HEK293T (cell line): ENCODE measurements around the gene ANO2.

Source experiments
- CTCF ChIA-PET: fragments of 350-600 bp; formaldehyde crosslinking; extraction: SDS; loops from one replicate; lab custom pipeline; 2021; ENCODE audit warnings: antibody characterized with exemption, inconsistent platforms; lab: Yijun Ruan, JAX
- POLR2A ChIA-PET: fragments of 350-600 bp; formaldehyde crosslinking; extraction: SDS; loops from one replicate; lab custom pipeline; 2020; ENCODE audit warnings: antibody characterized with exemption, inconsistent platforms; lab: Yijun Ruan, JAX
- DNase-seq: peaks from one replicate; pipeline ENCODE4 v3.0.0; 2012; ENCODE audit warnings: mixed read lengths; ENCODE audit errors: extremely low spot score
- ARNT ChIP-seq: fragments of 450-650 bp; IDR thresholded peaks from 2 replicates; pipeline ENCODE4 v1.6.1; 2017; ENCODE audit warnings: mild to moderate bottlenecking
- BHLHE40 ChIP-seq: fragments of 450-650 bp; IDR thresholded peaks from 2 replicates; pipeline ENCODE4 v1.6.1; 2016; ENCODE audit warnings: mild to moderate bottlenecking, moderate library complexity, borderline replicate concordance
- CTBP1 ChIP-seq: fragments of 450-650 bp; IDR thresholded peaks from 2 replicates; pipeline ENCODE4 v1.6.1; 2016; ENCODE audit warnings: borderline replicate concordance
- ELF4 ChIP-seq: fragments of 450-650 bp; IDR thresholded peaks from 2 replicates; pipeline ENCODE4 v1.6.1; 2017; ENCODE audit warnings: antibody characterized with exemption
- FOXA1 ChIP-seq: fragments of 450-650 bp; IDR thresholded peaks from 2 replicates; pipeline ENCODE4 v1.6.1; 2016; ENCODE audit warnings: mild to moderate bottlenecking
- FOXK2 ChIP-seq: fragments of 450-650 bp; IDR thresholded peaks from 2 replicates; pipeline ENCODE4 v1.6.1; 2016; ENCODE audit warnings: mild to moderate bottlenecking
- FOXM1 ChIP-seq: fragments of 450-650 bp; IDR thresholded peaks from 2 replicates; pipeline ENCODE4 v1.6.1; 2017; ENCODE audit warnings: mild to moderate bottlenecking, borderline replicate concordance
- HDGF ChIP-seq: fragments of 450-650 bp; IDR thresholded peaks from 2 replicates; pipeline ENCODE4 v1.6.1; 2017; ENCODE audit warnings: antibody characterized with exemption, borderline replicate concordance
- L3MBTL2 ChIP-seq: fragments of 450-650 bp; conservative IDR thresholded peaks from 2 replicates; pipeline ENCODE4 v1.6.1; 2016; ENCODE audit warnings: mild to moderate bottlenecking
- LEF1 ChIP-seq: fragments of 450-650 bp; IDR thresholded peaks from 2 replicates; pipeline ENCODE4 v1.6.1; 2017; ENCODE audit warnings: mild to moderate bottlenecking, borderline replicate concordance
- NFRKB ChIP-seq: fragments of 450-650 bp; IDR thresholded peaks from 2 replicates; pipeline ENCODE4 v1.6.1; 2016; ENCODE audit warnings: mild to moderate bottlenecking, moderate library complexity
- PKNOX1 ChIP-seq: fragments of 450-650 bp; IDR thresholded peaks from 2 replicates; pipeline ENCODE4 v1.6.1; 2016
- SP1 ChIP-seq: fragments of 450-650 bp; IDR thresholded peaks from 2 replicates; pipeline ENCODE4 v1.6.1; 2017
- SUZ12 ChIP-seq: fragments of 450-650 bp; IDR thresholded peaks from 2 replicates; pipeline ENCODE4 v1.6.1; 2016; ENCODE audit warnings: mild to moderate bottlenecking
- TARDBP ChIP-seq: fragments of 450-650 bp; IDR thresholded peaks from 2 replicates; pipeline ENCODE4 v1.6.1; 2016
- ZNF384 ChIP-seq: fragments of 450-650 bp; IDR thresholded peaks from 2 replicates; pipeline ENCODE4 v1.6.1; 2016

The ANO2 gene

GRCh38 chr12:5705791-5706190 is 239.3 kb downstream of the ANO2 start:
- no peak for DNase-seq
- ChIA-PET POLR2A (no interaction called here), CTCF (no interaction called here)
- no peak for TF ChIP-seq TARDBP
- no peak for TF ChIP-seq FOXK2
- TF ChIP-seq LEF1 = no peak
- TF ChIP-seq FOXM1 = no peak
- TF ChIP-seq FOXA1 = no peak
- no peak for TF ChIP-seq CTBP1
- no peak for TF ChIP-seq SP1
- no peak for TF ChIP-seq L3MBTL2
- TF ChIP-seq HDGF = no peak
- no peak for TF ChIP-seq PKNOX1
- TF ChIP-seq BHLHE40 = no peak
- TF ChIP-seq ELF4 = no peak
- TF ChIP-seq SUZ12 = no peak
- TF ChIP-seq NFRKB = no peak
- TF ChIP-seq ZNF384 = no peak
- TF ChIP-seq ARNT = no peak

DNA sequence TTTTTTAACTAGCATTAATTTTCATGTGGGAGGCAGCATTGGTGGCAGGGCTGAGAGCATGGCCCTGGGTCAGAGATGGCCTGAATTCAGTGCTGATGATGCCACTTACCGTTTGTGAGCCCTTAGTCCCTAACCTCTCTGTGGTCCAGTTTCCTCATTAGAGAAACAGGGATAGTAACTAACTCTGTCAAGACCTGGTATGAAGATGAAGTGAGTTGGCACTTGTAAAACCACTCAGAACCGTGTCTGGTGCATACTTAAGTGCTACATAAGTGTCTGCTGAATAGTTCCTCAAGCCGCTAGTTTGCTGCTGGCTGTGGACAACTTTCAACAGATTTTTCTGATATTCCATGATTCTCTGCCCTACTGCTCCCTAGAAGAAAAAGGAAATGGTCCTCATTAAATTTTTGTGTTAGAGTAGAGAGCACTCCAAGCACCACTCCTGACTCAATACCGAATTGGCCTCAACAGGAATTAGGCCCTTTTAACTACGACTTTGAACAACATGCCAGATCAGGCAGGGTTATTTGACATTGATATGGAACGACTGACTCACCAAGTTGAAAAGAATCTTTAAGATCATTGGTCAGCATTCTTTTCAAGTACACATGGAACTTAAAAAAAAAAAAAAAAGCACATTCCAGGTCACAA is 250.2 kb downstream of the ANO2 start:
- CTCF ChIA-PET = no interaction called here
- no peak for DNase-seq
- POLR2A ChIA-PET = no interaction called here
- TF ChIP-seq CTBP1 (no peak), LEF1 (no peak), ZNF384 (no peak), NFRKB (no peak), L3MBTL2 (no peak), FOXA1 (no peak), FOXM1 (no peak), PKNOX1 (no peak), TARDBP (no peak), ELF4 (no peak), SP1 (no peak), FOXK2 (no peak), BHLHE40 (no peak)

DNA sequence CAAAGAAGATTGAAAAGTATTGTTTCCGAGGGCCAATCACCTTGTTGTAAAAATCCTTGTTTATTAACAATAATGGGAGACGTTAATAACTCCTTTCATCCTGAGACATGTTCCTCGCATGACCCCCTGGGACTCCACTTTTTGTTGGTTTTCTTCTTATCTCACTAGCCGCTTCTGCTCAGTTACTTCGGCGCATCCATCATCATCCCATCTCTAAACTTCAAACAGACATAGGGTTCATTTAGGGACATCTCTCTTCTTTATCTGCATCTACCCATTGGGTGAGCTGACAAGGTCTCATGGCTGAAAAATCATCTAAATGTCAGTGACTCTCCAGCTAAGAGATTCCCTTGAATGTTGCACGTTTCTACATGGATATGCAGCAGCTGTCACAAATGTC is 252.2 kb downstream of the ANO2 start:
- TF ChIP-seq ELF4 (no peak), NFRKB (no peak), BHLHE40 (no peak), SP1 (no peak), HDGF (no peak), LEF1 (no peak), CTBP1 (no peak), TARDBP (no peak), FOXK2 (no peak), ARNT (no peak), ZNF384 (no peak), L3MBTL2 (no peak), SUZ12 (no peak)
- ChIA-PET CTCF (no interaction called here), POLR2A (no interaction called here)
- DNase-seq = no peak

DNA sequence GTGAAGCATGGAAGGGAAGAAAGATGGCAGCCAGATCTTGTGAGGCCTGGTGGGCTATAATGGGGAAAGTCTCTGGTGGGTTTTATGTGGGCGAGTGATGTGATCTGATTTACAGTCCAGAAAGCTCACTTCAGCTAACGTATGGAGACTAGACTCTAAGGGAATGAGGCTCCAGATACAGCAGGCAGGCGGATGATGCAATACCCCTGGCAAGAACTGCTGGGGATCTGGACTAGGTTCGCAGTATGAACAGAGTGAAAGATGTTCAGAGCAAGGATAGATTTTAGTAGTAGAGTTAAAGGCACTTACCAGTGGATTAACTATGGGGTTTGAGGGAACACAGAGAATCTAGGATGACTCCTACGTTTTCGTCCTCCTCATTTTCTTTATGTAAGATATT is 253.1 kb downstream of the ANO2 start:
- DNase-seq = no peak
- CTCF ChIA-PET = no interaction called here
- POLR2A ChIA-PET = no interaction called here
- TF ChIP-seq BHLHE40 (no peak), ZNF384 (no peak), ARNT (no peak), ELF4 (no peak), FOXM1 (no peak), L3MBTL2 (no peak), LEF1 (no peak), TARDBP (no peak), SP1 (no peak), NFRKB (no peak), SUZ12 (no peak), PKNOX1 (no peak), CTBP1 (no peak)

GRCh38 chr12:5690240-5690639 is 254.8 kb downstream of the ANO2 start:
- DNase-seq = no peak
- CTCF ChIA-PET = no interaction called here
- TF ChIP-seq FOXA1 (no peak), ZNF384 (no peak), PKNOX1 (no peak), CTBP1 (no peak), L3MBTL2 (no peak), ELF4 (no peak), FOXM1 (no peak), LEF1 (no peak), TARDBP (no peak), BHLHE40 (no peak), FOXK2 (no peak), SUZ12 (no peak), HDGF (no peak), NFRKB (no peak), SP1 (no peak), ARNT (no peak)
- POLR2A ChIA-PET = no interaction called here

GRCh38 chr12:5689773-5690172 is 255.3 kb downstream of the ANO2 start:
- no peak for DNase-seq
- CTCF ChIA-PET = no interaction called here
- POLR2A ChIA-PET = no interaction called here
- TF ChIP-seq ZNF384 = no peak
- no peak for TF ChIP-seq FOXK2
- no peak for TF ChIP-seq ELF4
- no peak for TF ChIP-seq FOXA1
- no peak for TF ChIP-seq NFRKB
- no peak for TF ChIP-seq TARDBP
- no peak for TF ChIP-seq SUZ12
- no peak for TF ChIP-seq SP1
- TF ChIP-seq BHLHE40 = no peak
- no peak for TF ChIP-seq CTBP1
- no peak for TF ChIP-seq ARNT
- TF ChIP-seq PKNOX1 = no peak
- no peak for TF ChIP-seq L3MBTL2
- TF ChIP-seq HDGF = no peak
- no peak for TF ChIP-seq LEF1
- TF ChIP-seq FOXM1 = no peak
